CD4-positive, alpha-beta T cell (primary cell): ENCODE data around the gene CALCR. TPM values are rescaled to one million over a fixed set of nuclear protein-coding genes. Genes with fewer than 3 reads are reported as not detected.

Experiments used
- ATAC-seq: fragments of 200-7000 bp; cut with Tn5 transposase; one replicate; pipeline ENCODE4 v1.10.0; 2022; ENCODE audit warnings: mild to moderate bottlenecking; ENCODE audit not compliant: poor library complexity
- CTCF ChIA-PET: fragments of 350-600 bp; sonication (Branson Sonifier 250); formaldehyde crosslinking; loops from one replicate; lab custom pipeline; 2021; ENCODE audit warnings: antibody characterized with exemption, inconsistent platforms; lab: Charles Lee
- POLR2A ChIA-PET: fragments of 350-600 bp; sonication (Branson Sonifier 250); formaldehyde crosslinking; loops from one replicate; lab custom pipeline; 2021; ENCODE audit warnings: antibody characterized with exemption, inconsistent platforms; lab: Charles Lee
- DNase-seq, 14 experiments: peaks; one replicate each; pipeline ENCODE4 v3.0.0-alpha.2; 2013 to 2020; ENCODE audit warnings: mixed read lengths in 2 of 14
- H3K27ac ChIP-seq, 2 donors: one replicate each; pipeline versions ENCODE4 v1.5.1 to v1.7.0; 2013; ENCODE audit warnings: low read length in 2 of 2, low read depth in 1 of 2, mild to moderate bottlenecking in 1 of 2
- H3K27me3 ChIP-seq, 2 experiments: 1 replicate in 1 of 2; 2 replicates in 1 of 2; pipeline versions ENCODE4 v1.6.1 to v1.7.0; 2013; ENCODE audit warnings: low read length in 2 of 2, control low read depth in 1 of 2, mild to moderate bottlenecking in 1 of 2, moderate library complexity in 1 of 2; ENCODE audit not compliant: insufficient read depth in 2 of 2, control insufficient read depth in 1 of 2
- H3K36me3 ChIP-seq: one replicate; pipeline ENCODE4 v1.6.1; 2013; ENCODE audit warnings: low read length, control low read depth; ENCODE audit not compliant: insufficient read depth
- H3K4me1 ChIP-seq: one replicate; pipeline ENCODE4 v1.6.1; 2013; ENCODE audit warnings: low read length, control low read depth; ENCODE audit not compliant: insufficient read depth
- H3K4me3 ChIP-seq: one replicate; pipeline ENCODE4 v1.5.1; 2013; ENCODE audit warnings: mild to moderate bottlenecking, low read length, moderate library complexity
- H3K9me3 ChIP-seq, 2 experiments: 1 replicate in 1 of 2; 2 replicates in 1 of 2; pipeline versions ENCODE4 v1.6.1 to v1.7.0; 2013; ENCODE audit warnings: low read length in 2 of 2, mild to moderate bottlenecking in 2 of 2, control low read depth in 1 of 2, moderate library complexity in 1 of 2; ENCODE audit not compliant: control insufficient read depth in 1 of 2, insufficient read depth in 1 of 2
- H3K27ac Mint-ChIP-seq: one replicate; pipeline ENCODE4 v1.8.0; 2020; ENCODE audit warnings: mixed read lengths
- H3K27me3 Mint-ChIP-seq: one replicate; pipeline ENCODE4 v1.8.0; 2021; ENCODE audit warnings: mixed read lengths
- H3K36me3 Mint-ChIP-seq: one replicate; pipeline ENCODE4 v1.8.0; 2021; ENCODE audit warnings: low read depth, mixed read lengths
- H3K4me1 Mint-ChIP-seq: one replicate; pipeline ENCODE4 v1.8.0; 2021; ENCODE audit warnings: low read depth, mixed read lengths
- H3K4me3 Mint-ChIP-seq: one replicate; pipeline ENCODE4 v1.8.0; 2020; ENCODE audit warnings: mild to moderate bottlenecking, mixed read lengths
- H3K9me3 Mint-ChIP-seq: one replicate; pipeline ENCODE4 v1.8.0; 2020; ENCODE audit warnings: mixed read lengths
- intact Hi-C, 2 experiments: fragments of 100-400 bp; cut with DNase I in 1 of 2; cut with micrococcal nuclease in 1 of 2; formaldehyde crosslinking; loops; one replicate each; pipeline versions ENCODE4 v1.15.1 to v1.9.0; 2023 to 2025; cut with DNase I, micrococcal nuclease
- total RNA-seq, 174 experiments: library from RNA in 2 of 174; stranded (reverse) in 2 of 174; gene quantifications; one replicate each; pipeline ENCODE4 v1.2.3 and lab custom pipeline; 2021 to 2026
- TF ChIP-seq, protein P1 (sequence below): fragments of 200-600 bp; IDR thresholded peaks from one replicate; pipeline ENCODE4 v1.8.0; 2022; ENCODE audit warnings: antibody characterized with exemption, mild to moderate bottlenecking

CALCR gene
- total RNA-seq, 2 experiments from 2014 or later = not detected

DNA sequence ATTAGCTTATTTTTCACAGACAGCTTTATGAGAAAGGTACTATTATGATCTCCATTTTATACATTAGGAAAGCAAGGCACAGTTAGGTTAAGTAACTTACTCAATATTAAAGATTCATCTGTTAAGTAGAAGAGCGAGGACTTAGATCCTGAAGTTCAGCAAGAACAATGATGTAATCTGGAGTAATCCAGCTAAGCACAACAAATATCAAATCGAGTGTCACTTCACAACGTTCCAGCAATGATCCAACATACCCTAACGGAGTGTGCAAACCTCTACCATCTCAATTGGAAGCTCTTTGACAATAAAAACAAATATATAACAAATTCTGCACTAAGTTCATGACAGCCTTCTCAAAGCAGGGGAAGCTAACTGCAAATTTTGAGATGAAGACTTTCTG is 121.3 kb downstream of the CALCR start:
- H3K9me3 ChIP-seq = no peaks in the 10 kb centered on the region
- H3K27ac ChIP-seq = no peak overlapping the region
- intact Hi-C loops = no loop called here
- no peak overlapping the region for H3K4me3 Mint-ChIP-seq
- H3K27me3 ChIP-seq = no peaks in the 10 kb centered on the region
- POLR2A ChIA-PET = no interaction called here
- no peak overlapping the region for H3K27ac Mint-ChIP-seq
- no peak overlapping the region for H3K4me3 ChIP-seq
- CTCF ChIA-PET = no interaction called here
- DNase-seq (no peak), ATAC-seq (no peak)
- H3K27me3 Mint-ChIP-seq = peaks cover 9% of the 10 kb centered on the region
- H3K36me3 ChIP-seq = no peaks in the 10 kb centered on the region
- no peaks in the 10 kb centered on the region for H3K36me3 Mint-ChIP-seq
- H3K4me1 ChIP-seq = no peaks in the 10 kb centered on the region
- H3K4me1 Mint-ChIP-seq = no peaks in the 10 kb centered on the region
- no peaks in the 10 kb centered on the region for H3K9me3 Mint-ChIP-seq
- TF ChIP-seq, protein P1, sequence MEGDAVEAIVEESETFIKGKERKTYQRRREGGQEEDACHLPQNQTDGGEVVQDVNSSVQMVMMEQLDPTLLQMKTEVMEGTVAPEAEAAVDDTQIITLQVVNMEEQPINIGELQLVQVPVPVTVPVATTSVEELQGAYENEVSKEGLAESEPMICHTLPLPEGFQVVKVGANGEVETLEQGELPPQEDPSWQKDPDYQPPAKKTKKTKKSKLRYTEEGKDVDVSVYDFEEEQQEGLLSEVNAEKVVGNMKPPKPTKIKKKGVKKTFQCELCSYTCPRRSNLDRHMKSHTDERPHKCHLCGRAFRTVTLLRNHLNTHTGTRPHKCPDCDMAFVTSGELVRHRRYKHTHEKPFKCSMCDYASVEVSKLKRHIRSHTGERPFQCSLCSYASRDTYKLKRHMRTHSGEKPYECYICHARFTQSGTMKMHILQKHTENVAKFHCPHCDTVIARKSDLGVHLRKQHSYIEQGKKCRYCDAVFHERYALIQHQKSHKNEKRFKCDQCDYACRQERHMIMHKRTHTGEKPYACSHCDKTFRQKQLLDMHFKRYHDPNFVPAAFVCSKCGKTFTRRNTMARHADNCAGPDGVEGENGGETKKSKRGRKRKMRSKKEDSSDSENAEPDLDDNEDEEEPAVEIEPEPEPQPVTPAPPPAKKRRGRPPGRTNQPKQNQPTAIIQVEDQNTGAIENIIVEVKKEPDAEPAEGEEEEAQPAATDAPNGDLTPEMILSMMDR = no peak

DNA sequence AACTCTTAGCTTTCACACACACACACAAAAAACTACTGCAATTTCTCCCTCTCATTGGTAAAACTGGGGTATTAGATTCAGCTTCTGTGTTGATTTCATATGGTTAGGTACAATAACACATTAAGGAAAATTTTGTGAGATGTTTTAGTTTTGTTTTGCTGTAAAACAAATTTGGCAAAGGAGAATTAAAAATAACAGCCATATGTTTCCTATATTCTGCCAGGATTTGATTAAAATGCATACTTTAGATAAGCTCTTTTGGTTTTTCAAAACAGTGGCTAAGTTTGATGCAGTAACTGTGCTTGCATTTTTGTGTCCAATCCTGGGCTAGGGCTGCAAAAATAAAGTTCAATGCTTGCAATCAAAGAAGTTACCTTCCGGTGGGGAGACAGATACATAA is 126.3 kb downstream of the CALCR start:
- Mint-ChIP-seq H3K27me3 (peaks cover 7% of the 10 kb centered on the region), H3K4me1 (no peaks in the 10 kb centered on the region), H3K36me3 (no peaks in the 10 kb centered on the region), H3K27ac (no peak overlapping the region), H3K9me3 (no peaks in the 10 kb centered on the region), H3K4me3 (no peak overlapping the region)
- H3K27me3 ChIP-seq = no peaks in the 10 kb centered on the region
- H3K27ac ChIP-seq = no peak overlapping the region
- no peak for ATAC-seq
- no peaks in the 10 kb centered on the region for H3K36me3 ChIP-seq
- H3K4me1 ChIP-seq = no peaks in the 10 kb centered on the region
- TF ChIP-seq, protein P1 = no peak
- DNase-seq = no peak
- intact Hi-C loops = no loop called here
- H3K4me3 ChIP-seq = no peak overlapping the region
- ChIA-PET CTCF (interaction anchor here (1.5 kb wide), 1 partner anchor 10 kb away, joined by 3 read pairs; no protein-coding TSS in a partner anchor), POLR2A (no interaction called here)
- H3K9me3 ChIP-seq = no peaks in the 10 kb centered on the region

DNA sequence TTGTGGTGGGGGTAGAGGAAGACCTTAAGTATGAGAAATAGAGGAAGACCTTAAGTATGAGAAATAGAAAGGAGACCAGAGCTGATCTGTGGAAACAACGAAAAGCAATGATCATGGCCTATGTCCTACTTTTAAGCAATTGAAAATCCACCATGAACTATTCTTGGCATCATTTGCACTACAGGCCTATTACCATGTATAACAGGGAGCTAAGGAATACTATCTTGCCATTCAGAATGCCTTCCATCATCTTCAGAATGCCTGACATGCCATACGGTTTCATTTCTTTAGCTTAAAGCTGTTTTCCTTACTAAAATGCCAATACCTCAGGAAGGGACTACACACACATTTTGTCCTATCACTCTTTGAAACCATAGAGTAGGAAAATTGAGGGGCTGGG is 127.0 kb downstream of the CALCR start:
- H3K9me3 ChIP-seq = no peaks in the 10 kb centered on the region
- no peak overlapping the region for H3K27ac ChIP-seq
- Mint-ChIP-seq H3K4me3 (no peak overlapping the region), H3K4me1 (no peaks in the 10 kb centered on the region), H3K27me3 (peaks cover 3% of the 10 kb centered on the region), H3K27ac (no peak overlapping the region), H3K36me3 (no peaks in the 10 kb centered on the region), H3K9me3 (no peaks in the 10 kb centered on the region)
- no peak for ATAC-seq
- H3K27me3 ChIP-seq = no peaks in the 10 kb centered on the region
- ChIA-PET CTCF (interaction anchor here (1.5 kb wide), 1 partner anchor 11 kb away, joined by 3 read pairs; no protein-coding TSS in a partner anchor), POLR2A (no interaction called here)
- no peaks in the 10 kb centered on the region for H3K36me3 ChIP-seq
- TF ChIP-seq, protein P1 = no peak
- no peak overlapping the region for H3K4me3 ChIP-seq
- DNase-seq = no peak
- intact Hi-C loops = no loop called here
- no peaks in the 10 kb centered on the region for H3K4me1 ChIP-seq
